GM19463 (cell line): ENCODE results near the gene LTK.
"Not testable (repeated sequence)": the region's sequence is repeated elsewhere in the genome, so short reads cannot be mapped to it uniquely, and the experiment has no call there.

Experiments used
- ATAC-seq: cut with Tn5 transposase; IDR thresholded peaks from one replicate; pipeline ENCODE4 v1.9.1; 2021; ENCODE audit warnings: mild to moderate bottlenecking, moderate library complexity; ENCODE audit not compliant: unreplicated experiment

Gene LTK

DNA sequence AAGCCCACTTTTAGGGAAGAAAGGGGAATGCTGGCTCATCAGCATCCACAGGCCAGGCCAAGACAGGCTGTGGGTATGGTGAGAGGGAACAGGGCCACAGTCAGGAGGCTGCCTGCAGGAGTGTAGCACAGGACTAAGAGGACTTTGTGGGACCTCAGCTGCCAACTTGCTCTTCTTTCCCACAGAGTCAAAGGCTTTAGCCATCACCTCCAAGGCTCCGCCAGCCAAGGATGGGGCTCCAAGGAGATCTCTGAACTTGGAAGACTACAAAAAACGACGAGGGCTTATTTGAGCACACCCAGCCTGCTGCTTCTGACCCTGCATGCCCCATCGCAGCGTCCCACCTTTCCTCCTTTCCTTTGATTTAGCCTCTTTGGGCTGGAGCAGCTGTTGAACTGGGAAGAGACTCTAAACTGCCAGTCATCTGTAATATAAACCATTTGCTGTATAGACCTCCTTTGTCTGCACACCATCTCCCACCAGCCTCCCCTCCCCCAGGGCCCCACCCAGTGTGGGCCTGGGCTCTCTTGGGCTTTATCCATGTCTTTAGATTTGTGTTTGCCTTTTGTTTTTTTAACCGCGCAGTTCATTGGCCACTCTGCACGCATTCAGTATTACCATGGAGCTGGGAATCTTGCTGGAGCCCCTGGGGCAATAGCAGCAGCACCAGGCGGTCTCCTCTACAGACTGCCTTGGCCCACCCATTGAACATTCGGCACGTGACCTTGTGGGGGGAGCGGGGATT is 33.1 kb downstream of the LTK start:
- no peak for ATAC-seq

DNA sequence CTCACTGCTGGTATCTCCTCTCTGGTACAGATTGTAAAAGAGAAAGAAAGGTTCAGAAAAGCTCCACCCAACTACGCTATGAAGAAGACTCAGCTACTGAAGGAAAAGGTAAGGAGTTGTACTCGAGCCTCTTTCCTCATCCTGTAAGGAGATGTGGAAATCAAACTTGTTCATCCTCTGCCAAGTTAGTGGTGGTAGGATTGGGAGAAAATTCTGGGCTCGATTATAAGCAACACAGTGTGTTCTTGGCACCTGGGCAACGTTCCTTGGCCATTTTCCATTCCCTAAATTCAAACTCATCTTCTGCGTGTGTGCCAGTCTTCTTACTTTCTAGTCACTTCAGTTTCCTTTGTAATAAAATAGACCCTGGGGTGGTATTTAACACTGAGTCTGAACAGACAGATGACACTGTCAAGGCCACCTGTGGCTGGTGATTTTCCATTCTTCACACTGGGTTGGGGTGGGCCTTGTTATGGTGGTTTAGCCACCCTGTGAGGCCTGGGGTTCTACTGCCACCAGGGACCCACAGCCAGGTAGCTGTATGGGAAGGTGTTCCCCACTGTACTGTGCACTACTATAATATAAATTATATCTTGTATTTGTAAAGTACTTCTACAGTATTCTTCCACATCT is 37.1 kb downstream of the LTK start:
- ATAC-seq: no peak

DNA sequence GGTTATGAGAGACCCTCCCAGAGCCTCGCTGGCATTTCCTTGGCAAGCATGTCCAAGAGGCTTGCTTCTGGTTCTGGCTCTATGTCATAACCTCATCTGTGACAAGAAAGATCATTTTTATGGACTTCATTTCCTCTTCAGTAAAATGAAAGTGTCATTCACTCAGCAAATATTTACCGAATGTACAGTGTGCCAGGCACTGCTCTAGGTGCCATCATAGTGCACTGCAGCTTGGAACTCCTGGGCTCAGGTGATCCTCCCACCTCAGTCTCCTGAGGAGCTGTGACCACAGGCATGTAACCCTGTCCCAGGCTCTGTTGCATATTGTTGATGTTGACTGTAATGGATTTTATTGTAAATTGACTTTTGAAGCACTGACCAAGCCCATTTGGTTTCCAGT is 38.7 kb downstream of the LTK start:
- ATAC-seq: no peak

DNA sequence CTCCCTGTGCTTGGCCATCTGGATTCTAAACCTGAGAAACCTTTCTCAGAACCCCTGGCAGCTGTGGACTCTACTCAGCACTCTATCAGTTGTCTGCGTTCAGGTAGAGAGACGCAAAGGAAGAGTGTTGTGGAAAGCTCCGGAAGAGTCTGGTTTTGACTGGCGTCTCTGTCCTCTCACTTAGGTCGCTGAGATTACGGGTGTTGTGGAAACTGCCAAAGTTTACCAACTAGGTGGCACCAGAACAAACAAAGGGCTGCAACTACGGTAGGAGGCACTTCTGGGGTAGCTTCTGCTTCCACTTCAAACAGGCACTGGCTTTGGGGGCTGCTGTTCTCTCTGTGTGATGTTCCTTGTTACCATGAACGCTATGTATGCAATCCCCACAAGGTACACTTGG is 39.2 kb downstream of the LTK start:
- ATAC-seq: no peak

DNA sequence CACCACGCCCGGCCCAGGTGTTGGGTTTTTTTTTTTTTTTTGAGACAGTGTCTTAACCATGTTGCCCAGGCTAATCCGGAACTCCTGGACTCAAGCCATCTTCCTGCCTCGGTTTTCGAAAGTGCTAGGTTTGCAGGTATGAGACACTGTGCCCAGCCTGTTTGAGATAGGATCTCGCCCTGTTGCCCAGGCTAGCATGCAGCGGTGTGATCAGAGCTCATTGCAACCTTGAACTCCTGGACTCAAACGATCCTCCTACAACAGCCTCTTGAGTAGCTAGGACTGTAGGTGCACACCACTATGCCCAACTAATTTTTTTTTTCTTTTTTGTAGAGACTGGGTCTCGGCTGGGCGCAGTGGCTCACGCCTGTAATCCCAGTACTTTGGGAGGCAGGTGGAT is 40.2 kb downstream of the LTK start:
- ATAC-seq: no peak

DNA sequence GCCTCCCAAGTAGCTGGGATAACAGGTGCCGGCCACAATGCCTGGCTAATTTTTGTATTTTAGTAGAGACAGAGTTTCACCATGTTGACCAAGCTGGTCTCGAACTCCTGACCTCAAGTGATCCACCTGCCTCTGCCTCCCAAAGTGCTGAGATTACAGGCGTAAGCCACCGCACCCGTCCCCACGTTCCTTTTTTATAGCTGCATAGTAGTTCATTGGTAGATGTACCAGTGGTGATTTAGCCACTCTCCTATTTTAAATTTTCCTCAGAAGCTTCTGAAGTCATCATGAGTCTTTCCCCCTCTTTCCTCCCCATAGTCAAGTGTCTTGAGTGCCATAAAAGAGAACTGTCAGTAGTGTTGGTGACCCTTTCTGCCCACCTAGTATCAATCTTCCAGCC is 44.0 kb downstream of the LTK start:
- not testable (repeated sequence) for ATAC-seq

DNA sequence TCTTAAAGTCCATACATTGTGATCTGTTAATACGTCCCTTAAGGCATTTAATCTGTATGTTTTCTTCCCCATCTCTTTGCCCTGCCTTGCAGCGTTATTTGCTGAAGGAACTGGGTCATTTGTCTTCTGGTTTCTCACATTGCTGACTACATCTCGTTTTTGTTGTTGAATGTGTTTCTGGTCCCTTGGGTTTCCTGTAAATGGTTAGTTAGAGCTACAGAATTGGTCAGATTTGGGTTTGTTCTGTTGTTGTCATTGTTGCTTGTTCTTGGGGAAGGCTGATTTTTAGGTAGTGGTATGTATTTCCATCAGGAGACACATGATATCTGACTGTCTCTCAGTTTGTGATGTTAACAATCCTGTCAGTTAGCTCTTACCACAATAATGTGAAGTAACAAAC is 46.9 kb downstream of the LTK start:
- no peak for ATAC-seq

DNA sequence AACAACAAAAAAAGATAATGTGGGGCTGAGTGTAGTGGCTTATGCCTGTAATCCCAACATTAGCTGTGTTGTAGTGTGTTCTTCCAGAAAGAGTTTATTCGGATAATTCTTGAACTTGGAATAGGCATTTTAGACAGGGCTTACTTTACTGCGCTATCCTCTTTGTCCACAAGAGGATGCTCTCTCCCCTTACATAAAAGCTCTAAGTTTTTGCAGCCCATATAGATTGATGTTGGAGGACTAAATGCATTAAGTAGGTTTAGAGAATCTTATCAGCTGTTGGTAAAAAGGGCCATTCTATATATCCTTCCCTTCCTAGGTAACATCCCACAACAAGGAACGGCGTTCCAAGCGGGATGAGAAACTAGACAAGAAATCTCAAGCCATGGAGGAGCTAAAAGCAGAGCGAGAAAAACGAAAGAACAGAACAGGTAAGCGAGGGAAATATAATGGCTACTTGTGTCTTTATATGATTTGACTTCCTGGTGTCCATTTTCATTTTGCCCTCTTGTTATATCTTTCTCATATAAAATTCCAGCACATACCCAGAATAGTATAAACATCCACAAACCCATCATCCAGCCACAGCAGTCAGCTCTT is 47.7 kb downstream of the LTK start:
- no peak for ATAC-seq

DNA sequence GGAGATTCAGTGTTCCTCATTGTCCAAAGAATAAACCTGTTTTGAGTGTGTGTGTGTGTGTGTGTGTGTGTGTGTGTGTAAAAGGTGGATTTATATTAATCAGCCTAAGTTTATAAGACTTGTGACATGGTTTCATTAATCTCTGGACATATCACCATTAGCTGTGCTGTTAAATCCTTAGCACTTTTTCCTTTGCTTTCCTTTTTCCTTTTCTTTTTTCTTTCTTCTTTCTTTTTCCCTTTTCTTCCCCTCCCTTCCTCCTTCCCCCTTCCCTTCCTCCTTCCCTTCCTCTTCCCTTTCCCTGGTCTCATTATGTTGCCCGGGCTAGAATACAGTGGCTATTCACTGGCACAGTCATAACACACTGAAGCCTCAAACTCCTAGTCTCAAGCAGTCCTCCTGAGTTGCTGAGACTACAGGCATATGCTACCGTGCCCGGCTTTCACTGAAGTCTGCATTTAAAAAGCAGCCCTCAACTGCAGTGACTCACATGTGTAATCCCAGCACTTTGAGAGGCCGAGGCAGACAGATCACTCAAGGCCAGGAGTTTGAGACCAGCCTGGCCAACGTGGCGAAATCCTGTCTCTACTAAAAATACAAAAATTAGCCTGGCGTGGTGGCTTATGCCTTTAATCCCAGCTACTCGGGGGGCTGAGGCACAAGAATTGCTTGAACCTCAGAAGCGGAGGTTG is 48.6 kb downstream of the LTK start:
- ATAC-seq: no peak

DNA sequence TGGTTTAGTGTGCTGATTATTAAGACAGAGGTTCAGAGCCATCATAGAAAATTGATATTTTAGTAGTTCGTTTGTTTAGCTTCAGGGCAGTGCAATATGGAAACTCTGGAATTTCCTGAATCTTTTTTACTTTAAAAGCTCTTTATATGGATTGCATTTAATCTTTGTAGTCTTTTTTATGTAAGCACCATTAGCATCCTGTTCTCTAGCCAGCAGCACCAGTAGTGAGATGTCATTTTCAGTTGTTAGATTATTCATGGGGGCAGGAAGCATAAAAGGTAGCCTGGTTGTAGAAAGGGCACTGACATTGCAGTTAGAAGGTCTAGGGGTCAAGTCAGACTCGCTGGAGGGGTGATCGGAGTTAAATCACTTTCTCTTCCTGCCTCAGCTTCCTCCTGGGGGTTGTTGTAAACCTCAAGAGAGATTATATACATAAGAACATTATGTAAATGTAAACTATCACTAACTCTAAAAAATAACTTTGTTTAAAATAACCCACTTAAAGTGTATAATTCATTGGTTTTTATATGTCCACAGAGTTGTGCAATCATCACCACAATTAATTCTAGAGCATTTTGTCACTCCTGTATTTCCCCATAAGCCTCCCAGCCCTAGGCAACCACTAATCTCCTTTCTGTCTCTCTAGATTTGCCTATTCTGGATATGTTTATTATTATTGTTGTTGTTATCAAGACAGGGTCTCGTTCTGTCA is 51.4 kb downstream of the LTK start:
- ATAC-seq: no peak
